H1 (cell line): ENCODE data around the gene ERCC6. TPM values are rescaled to one million over a fixed set of nuclear protein-coding genes. Genes with fewer than 3 reads are reported as not detected.

ENCODE experiments used
- CTCF ChIA-PET: fragments of 300-600 bp; sonication (Branson Sonifier 250); formaldehyde crosslinking; loops from one replicate; lab custom pipeline; 2021; ENCODE audit not compliant: partially characterized antibody; lab: Charles Lee
- POLR2A ChIA-PET: fragments of 300-600 bp; sonication (Branson Sonifier 250); formaldehyde crosslinking; loops from one replicate; lab custom pipeline; 2021; ENCODE audit warnings: inconsistent platforms; ENCODE audit not compliant: partially characterized antibody; lab: Charles Lee
- DNase-seq, 2 experiments: peaks; one replicate each; pipeline versions ENCODE4 v3.0.0 to v3.0.0-alpha.2; 2010 to 2022; ENCODE audit warnings: low spot score in 2 of 2, low read depth in 1 of 2, mixed read lengths in 1 of 2
- FAIRE-seq: peaks from 2 replicates; lab custom pipeline; 2011; peaks lifted over from hg19 to GRCh38; lab: Jason Lieb, UNC
- H2AFZ ChIP-seq: 2 replicates; pipeline ENCODE4 v1.8.1; 2012; ENCODE audit warnings: low read length, inconsistent platforms
- H2AK5ac ChIP-seq: 2 replicates; pipeline ENCODE4 v1.6.1; 2013; ENCODE audit warnings: low read depth, low read length
- H2BK120ac ChIP-seq: replicated peaks from 2 replicates; pipeline ENCODE3; 2013; ENCODE audit warnings: low read depth, low read length, inconsistent platforms
- H2BK12ac ChIP-seq: 2 replicates; pipeline ENCODE4 v1.6.1; 2013; ENCODE audit warnings: low read depth, low read length
- H2BK15ac ChIP-seq: 2 replicates; pipeline ENCODE4 v1.6.1; 2013; ENCODE audit warnings: low read length
- H2BK20ac ChIP-seq: 2 replicates; pipeline ENCODE4 v1.6.1; 2013; ENCODE audit warnings: low read length
- H2BK5ac ChIP-seq: 2 replicates; pipeline ENCODE4 v1.6.1; 2013; ENCODE audit warnings: low read depth, low read length
- H3K14ac ChIP-seq: 2 replicates; pipeline ENCODE4 v1.6.1; 2013; ENCODE audit warnings: inconsistent platforms; ENCODE audit not compliant: insufficient read length
- H3K18ac ChIP-seq: 2 replicates; pipeline ENCODE4 v1.6.1; 2013; ENCODE audit warnings: low read length; ENCODE audit errors: extremely low read depth
- H3K23ac ChIP-seq: 2 replicates; pipeline ENCODE4 v1.6.1; 2013; ENCODE audit warnings: inconsistent platforms; ENCODE audit not compliant: insufficient read length
- H3K23me2 ChIP-seq: 2 replicates; pipeline ENCODE4 v1.6.1; 2013; ENCODE audit warnings: low read depth, low read length
- H3K27ac ChIP-seq: 2 replicates; pipeline ENCODE4 v1.6.1; 2011; ENCODE audit warnings: low read depth, low read length, inconsistent platforms
- H3K27me3 ChIP-seq, 4 experiments: replicated peaks in 1 of 4; 1 replicate in 1 of 4; 2 replicates in 3 of 4; pipeline versions ENCODE4 v1.6.1 to v1.8.1; 2011 to 2013; ENCODE audit warnings: low read length in 3 of 4, mild to moderate bottlenecking in 3 of 4, inconsistent platforms in 2 of 4, mixed read lengths in 2 of 4, moderate library complexity in 1 of 4; ENCODE audit not compliant: control insufficient read depth in 3 of 4, insufficient read depth in 3 of 4; ENCODE audit errors: extremely low read depth in 1 of 4
- H3K36me3 ChIP-seq, 4 experiments: 2 replicates each; pipeline versions ENCODE4 v1.6.1 to v1.8.1; 2011 to 2013; ENCODE audit warnings: mild to moderate bottlenecking in 4 of 4, low read length in 3 of 4, moderate library complexity in 2 of 4, control low read depth in 1 of 4, inconsistent platforms in 1 of 4; ENCODE audit not compliant: insufficient read depth in 4 of 4, control insufficient read depth in 2 of 4
- H3K4ac ChIP-seq: replicated peaks from 2 replicates; pipeline ENCODE3; 2013; ENCODE audit warnings: low read length, low read depth, mixed read lengths, inconsistent platforms; ENCODE audit not compliant: insufficient read length
- H3K4me1 ChIP-seq, 4 experiments: replicated peaks in 1 of 4; 1 replicate in 1 of 4; 2 replicates in 3 of 4; pipeline versions ENCODE4 v1.6.1 to v1.8.1; 2011 to 2013; ENCODE audit warnings: low read length in 3 of 4, inconsistent platforms in 2 of 4, mixed read lengths in 1 of 4; ENCODE audit not compliant: insufficient read depth in 4 of 4, control insufficient read depth in 3 of 4
- H3K4me2 ChIP-seq, 2 experiments: 2 replicates each; pipeline versions ENCODE4 v1.6.1 to v1.8.1; 2011 to 2013; ENCODE audit warnings: low read depth in 2 of 2, low read length in 2 of 2, control low read depth in 1 of 2, inconsistent platforms in 1 of 2, mild to moderate bottlenecking in 1 of 2; ENCODE audit not compliant: insufficient read depth in 1 of 2
- H3K4me3 ChIP-seq, 4 experiments: fragments of 200-600, 300-600 bp in 1 of 4; sonication (generic), shearing (Covaris generic), sonication (Bioruptor Twin) in 1 of 4; 2 replicates each; pipeline versions ENCODE4 v1.5.1 to v1.8.1; 2011 to 2016; ENCODE audit warnings: low read length in 4 of 4, low read depth in 3 of 4, control low read depth in 2 of 4, inconsistent platforms in 2 of 4, mild to moderate bottlenecking in 2 of 4, mixed read lengths in 1 of 4, moderate library complexity in 1 of 4; ENCODE audit not compliant: insufficient read depth in 2 of 4; ENCODE audit errors: extremely low read depth in 1 of 4
- H3K56ac ChIP-seq: replicated peaks from 2 replicates; pipeline ENCODE3; 2013; ENCODE audit warnings: low read depth, mild to moderate bottlenecking, mixed read lengths, low read length, inconsistent platforms; ENCODE audit not compliant: insufficient read length
- H3K79me1 ChIP-seq: 2 replicates; pipeline ENCODE4 v1.6.1; 2013; ENCODE audit warnings: low read depth, low read length, control low read depth
- H3K79me2 ChIP-seq, 2 experiments: 2 replicates each; pipeline versions ENCODE4 v1.6.1 to v1.8.1; 2012 to 2013; ENCODE audit warnings: low read length in 2 of 2, mild to moderate bottlenecking in 2 of 2, inconsistent platforms in 1 of 2; ENCODE audit not compliant: insufficient read depth in 2 of 2, control insufficient read depth in 1 of 2
- H3K9ac ChIP-seq, 4 experiments: replicated peaks in 1 of 4; 1 replicate in 1 of 4; 2 replicates in 3 of 4; pipeline versions ENCODE4 v1.6.1 to v1.8.1; 2011 to 2013; ENCODE audit warnings: low read depth in 3 of 4, low read length in 3 of 4, control low read depth in 2 of 4, mild to moderate bottlenecking in 2 of 4, moderate library complexity in 2 of 4, inconsistent platforms in 1 of 4; ENCODE audit errors: extremely low read depth in 1 of 4
- H3K9me3 ChIP-seq, 2 experiments: 2 replicates each; pipeline versions ENCODE4 v1.6.1 to v1.8.1; 2012 to 2013; ENCODE audit warnings: mild to moderate bottlenecking in 2 of 2, moderate library complexity in 2 of 2, control low read depth in 1 of 2, inconsistent platforms in 1 of 2, low read depth in 1 of 2, low read length in 1 of 2, mixed read lengths in 1 of 2; ENCODE audit not compliant: insufficient read depth in 2 of 2
- H4K20me1 ChIP-seq, 2 experiments: replicated peaks in 1 of 2; 2 replicates each; pipeline versions ENCODE3 to v1.8.1; 2011 to 2013; ENCODE audit warnings: inconsistent platforms in 2 of 2, low read length in 2 of 2, mild to moderate bottlenecking in 1 of 2; ENCODE audit not compliant: insufficient read depth in 2 of 2, control insufficient read depth in 1 of 2
- H4K5ac ChIP-seq: 2 replicates; pipeline ENCODE4 v1.6.1; 2013; ENCODE audit warnings: low read length, low read depth, mixed read lengths, inconsistent platforms; ENCODE audit not compliant: insufficient read length
- H4K8ac ChIP-seq: 2 replicates; pipeline ENCODE4 v1.8.0; 2013; ENCODE audit warnings: mild to moderate bottlenecking, moderate library complexity, low read length, inconsistent platforms; ENCODE audit not compliant: insufficient read depth; ENCODE audit errors: extremely low read depth
- H4K91ac ChIP-seq: replicated peaks from 2 replicates; pipeline ENCODE3; 2013; ENCODE audit warnings: low read length, mixed read lengths, inconsistent platforms; ENCODE audit not compliant: insufficient read length
- CHD2 ChIP-seq: IDR thresholded peaks from 2 replicates; pipeline ENCODE4 v1.6.1; 2012; ENCODE audit warnings: low read length, improper control_type of control experiment
- E2F6 ChIP-seq: IDR thresholded peaks from 2 replicates; pipeline ENCODE4 v1.6.1; 2012; ENCODE audit warnings: inconsistent platforms
- EGR1 ChIP-seq: IDR thresholded peaks from 2 replicates; pipeline ENCODE4 v1.6.1; 2011; ENCODE audit warnings: low read depth, low read length, borderline replicate concordance
- GABPA ChIP-seq: IDR thresholded peaks from 2 replicates; pipeline ENCODE4 v1.6.1; 2011; ENCODE audit warnings: mild to moderate bottlenecking, low read length, moderate library complexity, borderline replicate concordance; ENCODE audit not compliant: insufficient read depth
- HDAC2 ChIP-seq, 2 experiments: fragments of 300-600 bp in 1 of 2; sonication (generic) in 1 of 2; IDR thresholded peaks; 2 replicates each; pipeline ENCODE4 v1.6.1; 2011 to 2012; ENCODE audit warnings: low read depth in 2 of 2, low read length in 2 of 2, mild to moderate bottlenecking in 2 of 2, moderate library complexity in 2 of 2, borderline replicate concordance in 1 of 2, inconsistent platforms in 1 of 2
- RAD21 ChIP-seq, 2 experiments: IDR thresholded peaks in 1 of 2; conservative IDR thresholded peaks in 1 of 2; 2 replicates each; pipeline ENCODE4 v1.6.1; 2011; ENCODE audit warnings: low read depth in 2 of 2, low read length in 2 of 2, improper control_type of control experiment in 1 of 2, inconsistent platforms in 1 of 2, mild to moderate bottlenecking in 1 of 2, moderate library complexity in 1 of 2
- RFX5 ChIP-seq: IDR thresholded peaks from 2 replicates; pipeline ENCODE4 v1.6.1; 2011; ENCODE audit warnings: low read depth, low read length, improper control_type of control experiment, borderline replicate concordance
- SIN3A ChIP-seq, 2 experiments: IDR thresholded peaks in 1 of 2; conservative IDR thresholded peaks in 1 of 2; 2 replicates each; pipeline ENCODE4 v1.6.1; 2011 to 2012; ENCODE audit warnings: low read length in 2 of 2, improper control_type of control experiment in 1 of 2, low read depth in 1 of 2, mild to moderate bottlenecking in 1 of 2
- SIRT6 ChIP-seq: IDR thresholded peaks from one replicate; pipeline ENCODE4 v1.7.1; 2012; ENCODE audit warnings: low read length, inconsistent platforms
- SIX5 ChIP-seq: IDR thresholded peaks from 2 replicates; pipeline ENCODE4 v1.6.1; 2011; ENCODE audit warnings: mild to moderate bottlenecking, low read depth, low read length
- TAF7 ChIP-seq: optimal IDR thresholded peaks from 2 replicates; pipeline ENCODE3; 2011; ENCODE audit warnings: low read depth, mild to moderate bottlenecking, inconsistent platforms, low read length, moderate library complexity, borderline replicate concordance
- TBP ChIP-seq: IDR thresholded peaks from 2 replicates; pipeline ENCODE4 v1.6.1; 2011; ENCODE audit warnings: low read depth, low read length, improper control_type of control experiment
- TEAD4 ChIP-seq: IDR thresholded peaks from 2 replicates; pipeline ENCODE4 v1.6.1; 2012; ENCODE audit warnings: low read depth, low read length, inconsistent platforms, mixed read lengths
- WGBS, 2 experiments: shearing (Covaris generic) in 1 of 2; methylation state at CpG; one replicate each; pipeline versions ENCODE4 v1.1.6 to v1.1.7; 2013 to 2015; ENCODE audit warnings: low lambda C conversion rate in 2 of 2, mixed read lengths in 2 of 2, inconsistent platforms in 1 of 2, low coverage in 1 of 2, missing lambda C conversion rate in 1 of 2; ENCODE audit not compliant: insufficient replicate concordance in 2 of 2, insufficient coverage in 1 of 2, insufficient read length in 1 of 2; ENCODE audit errors: extremely low coverage in 1 of 2, missing lambda C conversion rate in 1 of 2; 5-methylcytosine and 5-hydroxymethylcytosine counted together
- polyA plus RNA-seq, 7 experiments: library from polyadenylated mRNA; depleted of rRNA in 3 of 7; stranded (reverse) in 5 of 7; unstranded in 2 of 7; fragments of >200 nt in 5 of 7; fragments of 200-250 nt in 2 of 7; gene quantifications; 1 replicate in 5 of 7; 2 replicates in 1 of 7; 4 replicates in 1 of 7; pipeline versions ENCODE4 v1.2.1 to v1.2.3, GENCODE V29; 2011 to 2013; ENCODE audit warnings: missing spikeins in 2 of 7, mixed read lengths in 2 of 7
- total RNA-seq: library from RNA; stranded (reverse); fragmentation: NEBNext Ultra II Directional; extraction: Animal tissue kit (Norgen Biotek cat#: 25700); gene quantifications from 2 replicates; pipeline ENCODE4 v1.2.1, GENCODE V29; 2021

The ERCC6 gene
- total and polyA plus RNA-seq, 2 of the 8 experiments (the other 6 are each of a cell fraction or from before 2014, with no cell fraction given): 4.1 to 11.9 TPM

GRCh38 chr10:49579621-49580020, 40.7 kb upstream of the ERCC6 start:
- Histone ChIP-seq H3K18ac (no peak overlapping the region), H3K23ac (no peak overlapping the region), H3K36me3 (no peaks in the 10 kb centered on the region), H2BK120ac (no peak overlapping the region), H2BK15ac (no peak overlapping the region), H3K4me3 (no peak overlapping the region), H2BK5ac (no peak overlapping the region), H3K4ac (no peak overlapping the region), H3K79me2 (no peaks in the 10 kb centered on the region), H4K5ac (no peak overlapping the region), H2BK20ac (no peak overlapping the region), H3K9ac (no peak overlapping the region), H4K20me1 (no peaks in the 10 kb centered on the region), H4K8ac (no peak overlapping the region), H2BK12ac (no peak overlapping the region), H3K4me1 (no peaks in the 10 kb centered on the region), H3K27me3 (no peaks in the 10 kb centered on the region), H3K23me2 (peaks cover 2% of the 10 kb centered on the region; the same call in 1 of the 2 replicates), H3K56ac (no peak overlapping the region), H2AFZ (no peak overlapping the region), H3K9me3 (no peaks in the 10 kb centered on the region), H4K91ac (no peak overlapping the region), H3K27ac (no peak overlapping the region), H3K79me1 (no peaks in the 10 kb centered on the region), H2AK5ac (no peak overlapping the region), H3K14ac (no peak overlapping the region), H3K4me2 (no peak overlapping the region)
- DNase-seq: no peak
- CTCF ChIA-PET: interaction anchor here (1.4 kb wide), 1 partner anchor 14 kb away, joined by 5 read pairs; no protein-coding TSS in a partner anchor
- FAIRE-seq: no peak
- 91% methylated on average over 2 of the region's 2 CpGs; no CpG with 5 or more reads in 1 of the 2 experiments for WGBS, 2 experiments
- POLR2A ChIA-PET: no interaction called here
- TF ChIP-seq TAF7 (no peak), TEAD4 (no peak), SIN3A (conservative IDR thresholded peaks at IDR 0.05 in 1 of 2, IDR thresholded peaks at IDR 0.05 in 1 of 2; ENCODE audit: low read depth in 1 of 2, low read length in 2 of 2) (no peak), E2F6 (no peak), SIX5 (no peak), TBP (no peak), GABPA (no peak), SIRT6 (no peak), RFX5 (no peak), CHD2 (no peak), EGR1 (no peak), HDAC2 (IDR thresholded peaks at IDR 0.05; ENCODE audit: borderline replicate concordance in 1 of 2, low read depth in 2 of 2, low read length in 2 of 2) (no peak), RAD21 (IDR thresholded peaks at IDR 0.05 in 1 of 2, conservative IDR thresholded peaks at IDR 0.05 in 1 of 2; ENCODE audit: low read depth in 2 of 2, low read length in 2 of 2) (no peak)
